ENCODE data around the gene CAST. TPM values are rescaled to one million over a fixed set of nuclear protein-coding genes. Genes with fewer than 3 reads are reported as not detected.

Gene CAST
- total and polyA plus RNA-seq, 2 donors (not counting 1 experiment from before 2014, with no cell fraction given) = 41.0 to 231 TPM

DNA sequence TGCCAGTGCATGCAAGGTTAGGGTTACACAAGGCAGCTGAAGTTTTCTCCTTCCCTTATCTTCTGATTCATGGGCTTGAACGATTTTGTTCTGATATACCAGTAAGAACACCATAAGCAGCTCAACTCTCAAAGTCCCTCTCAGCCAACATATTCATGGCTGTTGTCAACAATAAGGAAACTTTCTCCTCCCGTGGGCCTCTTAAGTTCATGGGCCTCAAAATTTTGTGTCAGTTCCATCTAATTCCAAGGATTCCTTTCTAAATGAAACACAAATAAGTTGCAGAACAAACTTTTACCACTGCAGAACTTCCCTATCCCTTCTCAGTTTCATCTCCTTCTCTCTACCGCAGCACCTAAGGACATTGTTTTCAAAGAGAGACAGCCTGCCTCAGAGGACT, 23.6 kb upstream of the CAST start:
- DNase-seq (no peak), ATAC-seq (ENCODE audit: low read depth) (no peak)
- Mint-ChIP-seq H3K27me3 (peaks cover 17% of the 10 kb centered on the region), H3K4me1 (no peaks in the 10 kb centered on the region), H3K27ac (no peak overlapping the region), H3K9me3 (ENCODE audit: insufficient read depth) (no peaks in the 10 kb centered on the region), H3K4me3 (no peak overlapping the region)
- Histone ChIP-seq H3K9ac (ENCODE audit: low read length) (no peak overlapping the region), H3K4me2 (replicated peaks; ENCODE audit: low read depth, low read length, poor library complexity, severe bottlenecking) (no peak overlapping the region), H3K27me3 (replicated peaks in 1 of 4; ENCODE audit: control extremely low read depth in 1 of 4, control insufficient read depth in 3 of 4, insufficient read depth in 4 of 4, low read length in 3 of 4) (peaks cover 0 to 15% (median 3%) of the 10 kb centered on the region in 4 experiments), H3K27ac (ENCODE audit: low read length in 2 of 2) (no peak overlapping the region), H4K20me1 (ENCODE audit: control insufficient read depth, insufficient read depth, low read length, poor library complexity, severe bottlenecking) (no peaks in the 10 kb centered on the region), H3K79me2 (ENCODE audit: control insufficient read depth, insufficient read depth, low read length) (no peaks in the 10 kb centered on the region), H3K4me3 (ENCODE audit: control extremely low read depth in 1 of 5, extremely low read depth in 1 of 5, insufficient read depth in 1 of 5, low read depth in 2 of 5, low read length in 4 of 5) (no peak overlapping the region), H3K4me1 (ENCODE audit: control insufficient read depth in 2 of 2, insufficient read depth in 2 of 2, low read length in 2 of 2) (no peaks in the 10 kb centered on the region), H3K36me3 (replicated peaks in 1 of 2; ENCODE audit: control extremely low read depth in 1 of 2, control insufficient read depth in 1 of 2, extremely low read depth in 1 of 2, insufficient read depth in 2 of 2, low read length in 1 of 2) (no peaks in the 10 kb centered on the region), H3K9me3 (ENCODE audit: control extremely low read depth in 1 of 3, control insufficient read depth in 2 of 3, insufficient read depth in 1 of 3, low read length in 2 of 3) (no peaks in the 10 kb centered on the region), H2AFZ (ENCODE audit: insufficient read depth, low read depth, low read length, poor library complexity, severe bottlenecking) (no peak overlapping the region)
- ChIA-PET CTCF (no interaction called here), POLR2A (no interaction called here)
- TF ChIP-seq EZH2 (IDR thresholded peaks at IDR 0.05; ENCODE audit: borderline replicate concordance, insufficient read depth, low read depth, low read length, poor library complexity, severe bottlenecking) = no peak
- TF ChIP-seq, protein P1, sequence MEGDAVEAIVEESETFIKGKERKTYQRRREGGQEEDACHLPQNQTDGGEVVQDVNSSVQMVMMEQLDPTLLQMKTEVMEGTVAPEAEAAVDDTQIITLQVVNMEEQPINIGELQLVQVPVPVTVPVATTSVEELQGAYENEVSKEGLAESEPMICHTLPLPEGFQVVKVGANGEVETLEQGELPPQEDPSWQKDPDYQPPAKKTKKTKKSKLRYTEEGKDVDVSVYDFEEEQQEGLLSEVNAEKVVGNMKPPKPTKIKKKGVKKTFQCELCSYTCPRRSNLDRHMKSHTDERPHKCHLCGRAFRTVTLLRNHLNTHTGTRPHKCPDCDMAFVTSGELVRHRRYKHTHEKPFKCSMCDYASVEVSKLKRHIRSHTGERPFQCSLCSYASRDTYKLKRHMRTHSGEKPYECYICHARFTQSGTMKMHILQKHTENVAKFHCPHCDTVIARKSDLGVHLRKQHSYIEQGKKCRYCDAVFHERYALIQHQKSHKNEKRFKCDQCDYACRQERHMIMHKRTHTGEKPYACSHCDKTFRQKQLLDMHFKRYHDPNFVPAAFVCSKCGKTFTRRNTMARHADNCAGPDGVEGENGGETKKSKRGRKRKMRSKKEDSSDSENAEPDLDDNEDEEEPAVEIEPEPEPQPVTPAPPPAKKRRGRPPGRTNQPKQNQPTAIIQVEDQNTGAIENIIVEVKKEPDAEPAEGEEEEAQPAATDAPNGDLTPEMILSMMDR (IDR thresholded peaks at IDR 0.05) = no peak
- WGBS (ENCODE audit: insufficient coverage) = 96% methylated on average over 3 of the region's 3 CpGs
- intact Hi-C loops (cut with micrococcal nuclease) = no loop called here

DNA sequence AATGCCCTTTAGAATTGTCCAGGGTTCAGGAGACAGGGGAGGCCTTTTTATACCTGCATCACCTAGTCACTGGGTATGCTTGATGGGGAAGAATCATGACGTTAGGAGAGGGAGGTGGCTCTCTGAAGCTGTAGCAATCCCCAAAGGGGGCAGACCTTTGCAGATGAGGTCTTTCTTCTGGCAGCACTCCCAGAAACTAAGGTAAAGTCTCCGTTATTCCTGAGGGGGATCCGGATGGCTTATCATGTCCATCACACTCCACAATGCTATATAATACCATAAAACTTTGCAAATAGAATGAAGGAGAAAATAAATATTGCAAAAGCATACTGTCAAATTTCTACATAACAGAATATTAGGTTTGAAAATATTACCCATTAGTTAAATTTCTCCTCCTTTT, 21.5 kb upstream of the CAST start:
- Histone ChIP-seq H3K4me2 (replicated peaks; ENCODE audit: low read depth, low read length, poor library complexity, severe bottlenecking) (no peak overlapping the region), H3K36me3 (replicated peaks in 1 of 2; ENCODE audit: control extremely low read depth in 1 of 2, control insufficient read depth in 1 of 2, extremely low read depth in 1 of 2, insufficient read depth in 2 of 2, low read length in 1 of 2) (no peaks in the 10 kb centered on the region), H3K27me3 (replicated peaks in 1 of 4; ENCODE audit: control extremely low read depth in 1 of 4, control insufficient read depth in 3 of 4, insufficient read depth in 4 of 4, low read length in 3 of 4) (peaks cover 0 to 4% (median 0%) of the 10 kb centered on the region in 4 experiments), H3K9ac (ENCODE audit: low read length) (no peak overlapping the region), H3K9me3 (ENCODE audit: control extremely low read depth in 1 of 3, control insufficient read depth in 2 of 3, insufficient read depth in 1 of 3, low read length in 2 of 3) (no peaks in the 10 kb centered on the region), H3K79me2 (ENCODE audit: control insufficient read depth, insufficient read depth, low read length) (no peaks in the 10 kb centered on the region), H2AFZ (ENCODE audit: insufficient read depth, low read depth, low read length, poor library complexity, severe bottlenecking) (no peak overlapping the region), H3K27ac (ENCODE audit: low read length in 2 of 2) (no peak overlapping the region), H3K4me3 (ENCODE audit: control extremely low read depth in 1 of 5, extremely low read depth in 1 of 5, insufficient read depth in 1 of 5, low read depth in 2 of 5, low read length in 4 of 5) (no peak overlapping the region), H4K20me1 (ENCODE audit: control insufficient read depth, insufficient read depth, low read length, poor library complexity, severe bottlenecking) (no peaks in the 10 kb centered on the region), H3K4me1 (ENCODE audit: control insufficient read depth in 2 of 2, insufficient read depth in 2 of 2, low read length in 2 of 2) (no peaks in the 10 kb centered on the region)
- Mint-ChIP-seq H3K4me3 (no peak overlapping the region), H3K27ac (no peak overlapping the region), H3K9me3 (ENCODE audit: insufficient read depth) (no peaks in the 10 kb centered on the region), H3K27me3 (no peaks in the 10 kb centered on the region), H3K4me1 (no peaks in the 10 kb centered on the region)
- TF ChIP-seq, protein P1 (IDR thresholded peaks at IDR 0.05) = no peak
- no peak for TF ChIP-seq EZH2 (IDR thresholded peaks at IDR 0.05; ENCODE audit: borderline replicate concordance, insufficient read depth, low read depth, low read length, poor library complexity, severe bottlenecking)
- WGBS (ENCODE audit: insufficient coverage) = no CpG with 5 or more reads among the region's 3 CpGs
- intact Hi-C loops (cut with micrococcal nuclease) = no loop called here
- ChIA-PET POLR2A (no interaction called here), CTCF (no interaction called here)
- ATAC-seq (ENCODE audit: low read depth) (no peak), DNase-seq (no peak)
